KOPT-K1 (cell line): ENCODE results near the gene LAMTOR4.
"Not testable (repeated sequence)": the region's sequence is repeated elsewhere in the genome, so short reads cannot be mapped to it uniquely, and the experiment has no call there.

Experiments
- H3K27ac ChIP-seq: fragments of 200-600 bp; sonication (generic); 2 replicates; pipeline ENCODE4 v1.5.1; 2016; ENCODE audit warnings: antibody characterized with exemption, mild to moderate bottlenecking, low read depth, low read length; ENCODE audit not compliant: poor library complexity, severe bottlenecking
- H3K36me3 ChIP-seq: fragments of 200-600 bp; sonication (generic); 2 replicates; pipeline ENCODE4 v1.5.1; 2017; ENCODE audit warnings: antibody characterized with exemption, mild to moderate bottlenecking, low read length, moderate library complexity; ENCODE audit not compliant: insufficient read depth
- H3K9me3 ChIP-seq: fragments of 200-600 bp; sonication (generic); 2 replicates; pipeline ENCODE4 v1.5.1; 2017; ENCODE audit warnings: antibody characterized with exemption, low read length, mild to moderate bottlenecking; ENCODE audit not compliant: insufficient read depth, poor library complexity, severe bottlenecking

LAMTOR4 gene

DNA sequence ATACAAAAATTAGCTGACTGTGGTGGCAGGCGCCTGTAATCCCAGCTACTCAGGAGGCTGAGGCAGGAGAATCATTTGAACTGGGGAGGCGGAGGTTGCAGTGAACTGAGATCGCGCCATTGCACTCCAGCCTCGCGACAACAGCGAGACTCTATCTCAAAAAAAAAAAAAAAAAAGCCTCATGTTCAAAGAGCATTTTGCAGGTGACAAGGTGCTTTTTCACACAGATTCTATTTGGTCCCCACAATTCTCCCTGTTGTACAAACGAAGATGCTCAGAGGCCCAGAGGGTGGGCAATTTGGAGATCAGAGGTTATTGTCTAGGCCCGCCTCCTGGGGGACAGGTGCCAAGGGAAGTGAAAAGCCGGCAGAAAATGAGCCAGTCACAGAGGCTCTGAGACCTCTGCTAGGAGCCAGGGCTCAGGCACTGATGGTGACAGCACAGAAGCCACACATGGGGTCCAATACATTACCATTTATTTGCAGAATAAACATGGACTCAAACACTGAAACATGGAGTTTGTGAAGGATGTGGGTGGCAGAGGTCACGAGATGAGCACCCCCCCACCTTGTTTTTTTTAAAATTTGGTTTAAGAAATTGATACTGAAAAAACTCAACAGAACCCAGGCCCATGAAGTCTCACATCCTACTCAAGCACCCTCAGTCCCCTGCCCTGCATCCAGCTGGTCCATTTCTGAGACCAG lies 20.6 kb downstream of the LAMTOR4 start:
- H3K27ac ChIP-seq = peak overlapping the region; percentile 66
- H3K36me3 ChIP-seq = peaks cover 13% of the 10 kb centered on the region; the same call in 1 of the 2 replicates
- no peaks in the 10 kb centered on the region for H3K9me3 ChIP-seq

DNA sequence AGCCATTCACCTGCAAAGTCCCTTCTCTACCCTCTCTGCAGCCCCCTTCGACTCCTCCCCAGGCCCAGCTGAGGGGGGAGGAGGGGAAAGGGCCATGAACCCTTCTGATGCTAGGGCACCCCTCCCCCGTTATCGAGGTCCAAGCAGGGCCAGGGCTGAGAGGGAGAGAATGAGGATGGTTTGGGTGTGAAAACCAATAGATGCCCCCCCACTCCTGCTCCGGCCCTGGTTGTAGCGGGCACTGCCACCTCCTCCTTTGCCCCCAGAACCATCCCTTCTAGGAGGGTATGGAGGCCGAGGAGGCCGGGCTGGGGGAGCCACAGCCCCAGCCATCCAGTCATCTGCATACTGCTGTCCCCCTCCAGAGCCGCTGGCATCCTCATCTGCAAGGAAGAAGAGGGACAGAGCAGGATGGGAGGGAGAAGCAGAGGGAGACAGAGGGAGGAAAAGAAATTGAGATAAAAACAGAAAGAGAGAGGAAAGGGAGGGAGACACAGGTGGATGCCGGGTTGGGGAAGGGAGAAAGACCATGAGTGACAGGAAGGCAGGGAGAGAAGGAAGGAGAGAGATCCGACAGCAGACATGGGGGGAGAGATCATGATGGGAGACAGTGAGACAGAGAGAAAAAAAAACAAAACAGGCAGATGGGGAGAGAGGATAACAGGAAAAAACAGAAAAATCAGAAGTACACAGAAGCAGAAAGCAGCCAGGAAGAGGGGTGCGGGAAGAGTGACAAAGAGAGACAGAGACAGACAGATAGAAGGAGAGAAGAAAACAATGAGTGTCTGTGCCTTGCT lies 21.6 kb downstream of the LAMTOR4 start:
- H3K36me3 ChIP-seq = peaks cover 23% of the 10 kb centered on the region; the same call in 1 of the 2 replicates

DNA sequence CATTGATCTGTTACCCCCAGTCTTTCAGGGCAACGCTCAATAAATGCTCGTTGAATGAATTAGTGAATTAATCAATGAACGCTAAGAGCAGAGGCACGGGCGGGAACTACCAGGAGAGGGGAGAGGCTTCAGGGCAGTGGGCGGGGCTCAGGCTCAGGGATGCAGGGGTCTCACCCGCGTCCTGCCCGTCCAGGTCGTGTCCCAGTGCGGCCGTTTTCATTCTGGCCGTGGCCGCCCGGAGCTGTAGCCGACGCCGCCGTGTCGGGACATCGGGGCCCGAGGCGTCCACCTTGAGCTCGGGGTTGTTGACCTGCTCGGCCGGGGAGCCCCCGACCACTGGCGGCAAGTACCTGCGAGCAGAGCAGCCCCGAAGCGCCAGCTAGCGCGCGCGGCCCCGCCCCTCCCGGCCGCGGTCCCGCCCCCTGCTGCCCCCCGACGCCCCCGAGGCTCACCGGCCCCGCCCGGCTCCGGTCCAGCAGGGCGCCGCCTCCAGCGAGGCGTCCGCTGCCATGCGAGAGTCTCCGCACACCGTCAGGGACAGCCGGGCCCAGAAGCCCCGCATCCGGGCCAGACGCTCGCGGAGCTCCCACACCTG lies 22.5 kb downstream of the LAMTOR4 start:
- no peak overlapping the region for H3K27ac ChIP-seq
- no peaks in the 10 kb centered on the region for H3K9me3 ChIP-seq
- H3K36me3 ChIP-seq = peaks cover 25% of the 10 kb centered on the region; the same call in 1 of the 2 replicates

More for the DNA sequence above, 21.6 kb downstream of the LAMTOR4 start:
- Histone ChIP-seq H3K9me3 (no peaks in the 10 kb centered on the region), H3K27ac (peak overlapping the region; percentile 66)

DNA sequence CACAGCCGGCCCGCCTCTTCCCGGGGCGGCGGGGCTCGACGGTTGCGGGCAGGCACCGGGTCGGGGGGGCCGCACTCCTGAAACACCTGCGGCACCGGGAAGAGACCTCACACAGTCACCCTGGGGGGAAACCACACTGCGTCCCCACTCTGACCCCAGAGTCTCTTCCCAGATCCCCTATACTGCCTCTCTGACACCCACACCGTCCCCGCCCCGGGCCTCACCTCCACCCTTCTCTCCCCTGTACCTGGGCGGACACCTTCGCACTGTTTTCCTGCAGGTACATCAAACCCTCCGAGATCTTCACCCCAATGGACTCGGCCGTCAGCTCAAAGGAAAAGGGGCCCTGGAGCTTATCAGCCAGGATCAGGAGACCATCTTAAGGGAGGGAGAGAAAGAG lies 23.1 kb downstream of the LAMTOR4 start:
- H3K36me3 ChIP-seq = peaks cover 25% of the 10 kb centered on the region; the same call in 1 of the 2 replicates
- H3K9me3 ChIP-seq = no peaks in the 10 kb centered on the region

DNA sequence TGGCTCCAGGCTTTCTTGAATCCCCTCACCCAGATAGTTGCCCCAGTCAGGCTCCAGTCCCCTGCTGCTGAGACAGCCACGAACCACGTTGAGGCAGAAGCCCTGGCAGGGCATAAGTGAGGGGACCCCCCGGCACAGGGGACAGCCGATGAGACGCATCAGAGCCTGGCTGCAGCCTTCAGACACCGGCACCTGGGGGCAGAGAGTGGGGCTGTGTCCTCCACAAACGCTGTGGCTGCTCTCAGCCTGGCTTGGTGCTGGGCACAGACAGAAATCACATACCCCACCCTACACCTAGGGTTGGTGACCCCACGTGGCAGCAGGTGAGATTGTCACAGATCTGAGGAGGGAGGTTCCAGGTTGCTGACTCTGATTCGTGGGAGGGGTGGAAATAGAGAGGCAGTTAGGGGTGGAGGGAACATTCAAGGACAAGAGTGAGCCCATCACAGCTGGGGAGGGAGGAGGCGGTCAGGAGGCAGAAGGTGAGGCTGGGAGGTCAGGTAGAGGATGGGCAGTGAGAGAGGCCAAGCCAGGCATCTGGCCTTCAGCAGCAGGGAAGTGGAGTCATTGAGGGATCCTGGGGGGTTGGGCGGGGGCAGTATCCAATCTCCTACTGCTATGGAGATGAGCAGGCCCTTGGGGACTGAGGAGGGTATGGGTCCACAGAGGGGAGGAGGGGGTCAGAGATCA lies 25.2 kb downstream of the LAMTOR4 start:
- Histone ChIP-seq H3K9me3 (no peaks in the 10 kb centered on the region), H3K36me3 (peaks cover 25% of the 10 kb centered on the region; the same call in 1 of the 2 replicates), H3K27ac (no peak overlapping the region)

More for the DNA sequence above, 23.1 kb downstream of the LAMTOR4 start:
- no peak overlapping the region for H3K27ac ChIP-seq

DNA sequence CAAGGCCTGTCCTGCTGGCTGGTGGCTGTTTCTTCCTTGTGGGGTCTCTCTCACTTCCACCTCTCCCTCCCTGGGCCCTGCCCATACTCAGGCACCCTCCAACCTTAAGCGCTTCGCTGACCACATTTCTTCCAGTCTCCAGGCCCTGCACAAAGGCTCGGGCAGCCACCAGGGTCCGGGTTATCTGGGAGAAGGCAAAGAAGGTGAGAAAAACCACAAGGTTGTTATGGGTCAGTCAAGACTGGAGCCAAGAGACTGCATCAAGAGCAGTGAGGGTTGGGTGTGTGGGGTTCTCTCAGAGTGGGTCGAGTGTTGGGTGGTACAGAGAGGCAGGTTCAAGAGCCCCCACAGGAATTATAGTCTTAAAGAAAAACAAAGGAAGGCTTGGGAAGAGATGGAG lies 25.9 kb downstream of the LAMTOR4 start:
- H3K9me3 ChIP-seq = no peaks in the 10 kb centered on the region
- no peak overlapping the region for H3K27ac ChIP-seq
- H3K36me3 ChIP-seq = peaks cover 25% of the 10 kb centered on the region; the same call in 1 of the 2 replicates

DNA sequence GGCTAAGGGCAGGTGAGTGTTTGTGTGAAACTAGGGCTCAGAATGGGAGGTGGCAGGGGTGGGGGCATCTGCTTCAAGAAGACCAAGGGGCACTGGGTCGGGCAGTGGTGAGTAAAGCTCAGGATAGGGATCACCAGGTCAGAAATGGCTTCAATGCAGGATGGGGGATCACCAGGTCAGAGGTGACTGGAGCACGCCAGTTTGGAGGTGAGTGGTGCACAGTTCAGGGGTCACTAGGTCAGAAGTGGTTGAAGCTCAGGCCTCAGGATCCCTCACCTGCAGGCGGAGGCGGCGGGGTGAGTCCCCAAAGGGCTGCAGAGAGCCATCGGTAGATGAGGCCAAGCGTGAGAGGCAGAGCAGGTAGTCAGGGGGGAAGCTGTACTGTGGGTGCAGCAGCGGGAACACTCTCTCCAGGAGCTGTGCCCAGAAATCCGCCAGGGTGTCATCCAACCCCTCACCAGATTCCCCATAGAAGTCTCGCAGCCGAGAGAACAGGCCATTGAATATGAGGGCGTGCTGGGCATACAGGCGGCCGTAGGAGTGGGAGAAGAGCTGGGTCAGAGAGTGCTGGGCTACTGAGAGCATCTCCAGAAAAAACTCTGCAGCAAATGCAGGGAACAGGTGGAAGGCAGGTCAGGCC lies 26.7 kb downstream of the LAMTOR4 start:
- Histone ChIP-seq H3K36me3 (peaks cover 25% of the 10 kb centered on the region; the same call in 1 of the 2 replicates), H3K27ac (no peak overlapping the region), H3K9me3 (no peaks in the 10 kb centered on the region)

DNA sequence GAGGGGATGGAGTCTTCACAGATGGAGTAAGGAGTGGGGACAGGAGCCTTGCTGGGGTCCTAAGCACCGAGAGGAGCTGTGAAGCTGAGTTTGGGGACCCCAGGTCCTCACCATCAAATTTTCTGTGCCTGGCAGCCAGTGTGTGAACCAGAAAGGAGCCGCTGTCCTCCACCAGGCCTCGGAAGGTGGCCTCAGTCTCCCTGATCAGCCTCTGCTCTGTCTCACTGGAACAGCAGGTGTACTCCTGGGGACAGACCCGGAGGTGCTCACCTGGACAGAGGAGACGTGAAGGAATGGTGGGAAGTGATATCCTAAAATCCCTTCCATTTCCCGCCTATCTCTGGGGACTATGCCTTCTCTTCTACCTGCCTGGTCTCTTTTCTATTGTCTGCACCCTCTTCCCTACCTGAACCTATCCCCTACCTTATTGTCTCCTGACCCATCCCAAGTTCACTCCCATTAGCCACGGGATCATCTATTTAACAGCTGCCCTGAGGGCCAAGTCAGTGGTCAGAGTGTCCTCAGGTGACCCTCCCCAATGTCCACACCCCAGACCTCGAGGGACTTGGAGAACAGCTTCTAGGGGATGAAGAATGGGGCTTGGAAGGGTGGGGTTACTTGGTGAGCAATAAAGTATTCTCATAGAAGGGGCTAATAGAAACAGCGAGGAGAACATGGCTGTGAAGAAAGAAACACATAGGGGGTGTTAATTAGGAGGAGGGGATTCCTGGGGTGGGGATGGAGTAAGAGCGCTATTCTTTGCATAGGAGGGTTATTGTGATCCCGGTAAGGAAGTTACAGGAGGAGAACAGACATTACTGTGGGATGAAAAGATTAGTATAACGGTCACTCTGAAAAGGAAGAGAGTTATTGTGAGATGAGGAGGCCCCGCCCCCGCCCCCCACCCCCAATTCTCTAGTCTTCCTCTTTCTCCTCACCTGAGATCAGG lies 27.7 kb downstream of the LAMTOR4 start:
- H3K9me3 ChIP-seq = no peaks in the 10 kb centered on the region
- peak overlapping the region; percentile 71 for H3K27ac ChIP-seq
- H3K36me3 ChIP-seq = peaks cover 25% of the 10 kb centered on the region; the same call in 1 of the 2 replicates

DNA sequence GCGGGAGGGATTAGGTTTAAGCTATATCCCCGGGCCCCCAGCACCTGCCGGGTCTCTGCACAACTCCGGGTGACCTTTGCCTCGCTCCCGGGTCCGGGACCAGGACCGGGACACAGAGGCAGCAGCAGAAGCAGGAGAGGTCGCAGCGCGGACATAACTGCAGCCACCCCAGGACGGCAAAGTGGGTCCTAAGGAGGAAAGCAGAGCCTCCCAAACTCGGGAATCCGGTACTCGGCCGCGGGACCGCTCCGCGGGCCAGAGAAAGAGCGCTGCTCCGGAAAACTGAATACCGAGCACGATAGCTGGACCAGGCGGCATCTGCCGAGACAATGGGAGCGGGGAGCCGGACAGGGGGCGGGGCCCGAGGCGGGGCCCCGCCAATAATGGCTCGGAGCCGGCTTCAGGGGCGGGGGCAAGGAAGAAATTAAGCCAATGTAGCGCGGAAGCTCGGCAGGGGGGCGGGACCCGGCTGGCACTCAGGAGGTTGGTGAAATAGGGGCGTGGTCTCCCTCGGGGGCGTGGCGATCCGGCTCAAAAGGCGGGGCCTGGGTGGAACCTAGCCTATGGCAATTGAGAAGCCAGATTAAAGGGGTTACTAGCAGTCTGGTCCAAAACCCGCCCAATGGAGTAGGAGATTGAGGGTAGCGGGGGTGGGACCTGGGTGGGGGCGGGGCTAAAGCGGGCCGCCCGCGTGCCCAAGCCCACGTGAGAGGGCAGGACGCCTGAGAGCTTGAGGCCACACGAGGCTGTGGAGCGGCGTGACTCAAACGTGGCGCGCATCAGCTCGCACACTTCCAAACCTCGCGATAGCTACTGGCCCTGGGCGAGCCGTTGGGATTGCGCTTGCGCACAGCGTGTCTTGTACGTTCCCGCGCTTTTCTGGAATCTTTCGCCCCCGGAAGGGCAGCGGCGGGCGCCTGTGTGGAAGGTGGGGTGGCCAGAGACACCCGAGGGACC lies 28.6 kb downstream of the LAMTOR4 start, which contains the start of the genes GPC2 and STAG3:
TSS of gene GPC2 (minus strand) at position 337 of the 957 bp plus-strand sequence. CDS start at position 155, 182 bp downstream.
TSS of gene STAG3 (plus strand) at position 874 of the 957 bp plus-strand sequence. CDS start 2,639 bp downstream, outside the sequence.
- H3K27ac ChIP-seq = peak within 1 kb of the TSS; percentile 71
- peaks cover 25% of the 10 kb centered on the region; the same call in 1 of the 2 replicates for H3K36me3 ChIP-seq
- no peaks in the 10 kb centered on the region for H3K9me3 ChIP-seq

DNA sequence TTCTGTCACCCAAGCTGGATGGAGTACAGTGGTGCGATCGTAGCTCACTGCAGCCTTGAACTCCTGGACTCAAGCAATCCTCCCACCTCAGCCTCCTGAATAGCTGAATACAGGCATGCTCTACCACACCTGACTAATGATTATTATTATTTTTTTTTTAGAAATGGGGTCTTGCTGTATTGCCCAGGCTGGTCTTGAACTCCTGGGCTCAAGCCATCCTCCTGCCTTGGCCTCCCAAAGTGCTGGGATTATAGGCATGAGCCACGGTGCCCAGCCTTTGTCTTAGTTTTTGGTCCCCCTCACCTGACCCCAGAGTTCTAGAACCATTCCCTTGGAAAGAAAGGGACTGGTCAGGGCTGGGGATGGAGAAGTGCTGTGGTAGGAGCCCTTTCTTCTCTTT lies 31.4 kb downstream of the LAMTOR4 start:
- not testable (repeated sequence) for H3K9me3 ChIP-seq, H3K36me3 ChIP-seq
- H3K27ac ChIP-seq = peak overlapping the region; percentile 60

DNA sequence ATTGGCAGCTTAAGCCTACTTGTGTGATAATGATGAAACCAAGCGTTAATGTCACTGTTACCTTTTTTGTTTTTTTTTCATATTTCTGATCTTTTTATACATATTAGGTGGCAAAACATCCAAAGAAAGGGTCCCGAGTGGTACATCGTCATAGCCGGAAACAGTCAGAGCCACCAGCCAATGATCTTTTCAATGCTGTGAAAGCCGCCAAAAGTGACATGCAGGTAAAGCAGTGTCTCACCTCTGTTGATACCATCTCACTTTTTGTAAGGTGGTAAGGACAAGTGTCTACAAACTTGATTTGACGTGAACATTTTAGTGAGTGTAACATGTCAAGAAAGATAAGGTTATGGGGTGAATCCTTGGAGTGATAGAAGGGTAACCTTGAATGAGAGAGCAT lies 33.9 kb downstream of the LAMTOR4 start:
- H3K36me3 ChIP-seq, H3K9me3 ChIP-seq, H3K27ac ChIP-seq: not testable (repeated sequence)

DNA sequence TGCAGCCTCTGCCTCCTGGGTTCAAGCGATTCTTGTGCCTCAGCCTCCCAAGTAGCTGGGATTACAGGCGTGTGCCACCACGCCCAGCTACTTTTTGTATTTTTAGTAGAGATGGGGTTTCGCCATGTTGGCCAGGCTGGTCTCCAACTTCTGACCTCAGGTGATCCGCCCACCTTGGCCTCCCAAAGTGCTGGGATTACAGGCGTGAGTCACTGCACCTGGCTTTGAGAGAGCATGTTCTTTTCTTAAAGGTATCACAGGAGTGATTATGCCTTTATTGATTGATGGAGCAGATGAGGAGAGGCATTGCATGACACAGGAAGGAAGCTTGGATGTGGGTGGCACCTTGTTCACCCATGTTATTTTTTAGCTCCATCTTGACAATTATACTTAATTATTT lies 34.4 kb downstream of the LAMTOR4 start:
- H3K27ac ChIP-seq, H3K9me3 ChIP-seq, H3K36me3 ChIP-seq: not testable (repeated sequence)
